ENCODE results near the gene LRRC55. TPM values are rescaled to one million over a fixed set of nuclear protein-coding genes. Genes with fewer than 3 reads are reported as not detected.

The LRRC55 gene
- total RNA-seq, 2 donors from 2014 or later: 0.04 TPM; not detected in 1

GRCh38 chr11:57172031-57172430 lies 9.7 kb upstream of the LRRC55 start:
- Mint-ChIP-seq H3K27ac (no peak overlapping the region), H3K36me3 (ENCODE audit: low read depth) (no peaks in the 10 kb centered on the region), H3K4me3 (no peak overlapping the region), H3K4me1 (no peaks in the 10 kb centered on the region), H3K27me3 (ENCODE audit: insufficient read depth) (peaks cover 6% of the 10 kb centered on the region), H3K9me3 (peaks cover 30% of the 10 kb centered on the region)
- H3K27me3 ChIP-seq (ENCODE audit: control insufficient read depth, insufficient read depth, low read length, poor library complexity, severe bottlenecking): no peaks in the 10 kb centered on the region
- DNase-seq: no peak
- no peak overlapping the region for H3K9ac ChIP-seq (ENCODE audit: extremely low read depth, low read length, poor library complexity, severe bottlenecking)
- H3K4me3 ChIP-seq (ENCODE audit: low read length): no peak overlapping the region
- no peak for TF ChIP-seq CTCF (conservative IDR thresholded peaks at IDR 0.05)
- no peak overlapping the region for H3K27ac ChIP-seq (ENCODE audit: low read depth, low read length)
- H3K36me3 ChIP-seq (ENCODE audit: control insufficient read depth, insufficient read depth, low read length): no peaks in the 10 kb centered on the region
- WGBS, 2 experiments (ENCODE audit: insufficient coverage in 1 of 2, insufficient read length in 1 of 2): 82 to 85% methylated on average over 3 of the region's 3 CpGs
- H3K9me3 ChIP-seq (ENCODE audit: control insufficient read depth, low read length): peaks cover 6% of the 10 kb centered on the region
- no peaks in the 10 kb centered on the region for H3K4me1 ChIP-seq (ENCODE audit: control insufficient read depth, insufficient read depth, low read length)

DNA sequence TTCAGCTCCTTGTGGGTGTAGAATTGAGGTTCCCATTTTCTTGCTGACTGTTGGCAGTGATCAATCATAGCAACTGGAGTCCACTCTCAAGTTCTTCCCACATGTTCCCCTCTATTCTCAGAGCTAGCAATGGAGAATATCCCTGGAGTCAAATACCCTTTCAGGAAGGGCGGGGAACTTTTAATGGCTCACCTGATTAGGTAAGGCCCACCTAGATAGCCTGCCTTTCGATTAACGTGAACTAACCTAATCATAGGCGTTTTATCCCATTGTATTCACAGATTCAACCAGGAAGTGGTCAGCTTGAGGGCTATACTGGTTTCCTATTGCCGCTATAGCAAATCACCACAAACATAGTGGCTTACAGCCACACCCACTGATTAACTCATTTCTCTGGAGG lies 7.1 kb upstream of the LRRC55 start:
- no peaks in the 10 kb centered on the region for H3K4me1 Mint-ChIP-seq
- no peaks in the 10 kb centered on the region for H3K36me3 Mint-ChIP-seq (ENCODE audit: low read depth)
- 93 to 100% methylated on average over 5 of the region's 5 CpGs for WGBS, 2 experiments (ENCODE audit: insufficient coverage in 1 of 2, insufficient read length in 1 of 2)
- Histone ChIP-seq H3K9ac (ENCODE audit: extremely low read depth, low read length, poor library complexity, severe bottlenecking) (no peak overlapping the region), H3K27me3 (ENCODE audit: control insufficient read depth, insufficient read depth, low read length, poor library complexity, severe bottlenecking) (peaks cover 15% of the 10 kb centered on the region), H3K4me1 (ENCODE audit: control insufficient read depth, insufficient read depth, low read length) (no peaks in the 10 kb centered on the region), H3K36me3 (ENCODE audit: control insufficient read depth, insufficient read depth, low read length) (no peaks in the 10 kb centered on the region), H3K9me3 (ENCODE audit: control insufficient read depth, low read length) (peaks cover 4% of the 10 kb centered on the region), H3K27ac (ENCODE audit: low read depth, low read length) (no peak overlapping the region), H3K4me3 (ENCODE audit: low read length) (no peak overlapping the region)
- no peak for DNase-seq
- H3K27me3 Mint-ChIP-seq (ENCODE audit: insufficient read depth): peaks cover 20% of the 10 kb centered on the region
- TF ChIP-seq CTCF (conservative IDR thresholded peaks at IDR 0.05): no peak
- H3K9me3 Mint-ChIP-seq: peaks cover 14% of the 10 kb centered on the region
- H3K4me3 Mint-ChIP-seq: no peak overlapping the region
- H3K27ac Mint-ChIP-seq: no peak overlapping the region

DNA sequence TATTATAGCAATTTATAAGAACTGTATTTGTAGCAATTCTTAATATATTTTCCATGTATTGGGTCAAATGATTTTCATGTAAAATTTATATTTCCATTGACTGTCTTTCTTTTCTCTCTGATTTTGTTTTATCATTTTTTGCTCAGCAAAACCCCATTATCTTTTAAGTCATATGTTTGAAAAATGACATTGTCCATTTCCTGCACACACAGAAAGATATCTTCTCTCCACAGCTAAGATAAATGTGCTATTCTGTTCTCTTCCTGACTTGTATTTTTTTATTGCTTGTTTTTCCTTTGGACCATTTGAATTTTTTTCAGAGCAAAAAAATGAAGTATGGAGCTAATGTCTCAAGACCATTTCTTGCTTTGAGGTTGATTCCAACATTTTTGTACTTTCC lies 6.3 kb upstream of the LRRC55 start:
- DNase-seq: no peak
- no peak overlapping the region for H3K4me3 Mint-ChIP-seq
- H3K27me3 ChIP-seq (ENCODE audit: control insufficient read depth, insufficient read depth, low read length, poor library complexity, severe bottlenecking): peaks cover 23% of the 10 kb centered on the region

More for the DNA sequence above, 6.3 kb upstream of the LRRC55 start:
- H3K4me1 Mint-ChIP-seq: peaks cover 6% of the 10 kb centered on the region
- no peak overlapping the region for H3K27ac Mint-ChIP-seq
- Histone ChIP-seq H3K4me1 (ENCODE audit: control insufficient read depth, insufficient read depth, low read length) (no peaks in the 10 kb centered on the region), H3K36me3 (ENCODE audit: control insufficient read depth, insufficient read depth, low read length) (no peaks in the 10 kb centered on the region), H3K27ac (ENCODE audit: low read depth, low read length) (no peak overlapping the region), H3K9ac (ENCODE audit: extremely low read depth, low read length, poor library complexity, severe bottlenecking) (no peak overlapping the region), H3K9me3 (ENCODE audit: control insufficient read depth, low read length) (no peaks in the 10 kb centered on the region), H3K4me3 (ENCODE audit: low read length) (no peak overlapping the region)
- H3K36me3 Mint-ChIP-seq (ENCODE audit: low read depth): no peaks in the 10 kb centered on the region
- no peak for TF ChIP-seq CTCF (conservative IDR thresholded peaks at IDR 0.05)
- peaks cover 28% of the 10 kb centered on the region for H3K27me3 Mint-ChIP-seq (ENCODE audit: insufficient read depth)
- peaks cover 6% of the 10 kb centered on the region for H3K9me3 Mint-ChIP-seq
